Karpas-422 (cell line): ENCODE results near the gene SPR. TPM values are rescaled to one million over a fixed set of nuclear protein-coding genes. Genes with fewer than 3 reads are reported as not detected.

ENCODE experiments used
- DNase-seq: peaks from one replicate; pipeline ENCODE4 v3.0.0-alpha.2; 2015
- H2AFZ ChIP-seq: fragments of 200-600 bp; sonication (generic); 2 replicates; pipeline ENCODE4 v1.6.1; 2014; ENCODE audit warnings: antibody characterized with exemption, low read length, mixed read lengths
- H3K27ac ChIP-seq: fragments of 200-600 bp; sonication (generic); 2 replicates; pipeline ENCODE4 v1.5.1; 2014; ENCODE audit warnings: mild to moderate bottlenecking, low read length, moderate library complexity
- H3K27me3 ChIP-seq: fragments of 200-600 bp; sonication (generic); 2 replicates; pipeline ENCODE4 v1.6.1; 2014; ENCODE audit warnings: low read length, mixed read lengths
- H3K36me3 ChIP-seq: fragments of 200-600 bp; sonication (generic); 2 replicates; pipeline ENCODE4 v1.6.1; 2014; ENCODE audit warnings: low read length, mixed read lengths; ENCODE audit not compliant: insufficient read depth
- H3K4me1 ChIP-seq: fragments of 200-600 bp; sonication (generic); 2 replicates; pipeline ENCODE4 v1.6.1; 2014; ENCODE audit warnings: mild to moderate bottlenecking, low read length, mixed read lengths
- H3K4me2 ChIP-seq: fragments of 200-600 bp; sonication (generic); 2 replicates; pipeline ENCODE4 v1.6.1; 2014; ENCODE audit warnings: low read length, low read depth, mild to moderate bottlenecking; ENCODE audit not compliant: poor library complexity, severe bottlenecking
- H3K4me3 ChIP-seq: fragments of 200-600 bp; sonication (generic); 2 replicates; pipeline ENCODE4 v1.5.1; 2014; ENCODE audit warnings: mild to moderate bottlenecking, antibody characterized with exemption, low read length, mixed read lengths
- H3K79me2 ChIP-seq: fragments of 200-600 bp; sonication (generic); 2 replicates; pipeline ENCODE4 v1.6.1; 2014; ENCODE audit warnings: mild to moderate bottlenecking, low read length, mixed read lengths
- H3K9ac ChIP-seq: fragments of 200-600 bp; sonication (generic); 2 replicates; pipeline ENCODE4 v1.6.0; 2014; ENCODE audit warnings: low read length
- H3K9me2 ChIP-seq: fragments of 200-600 bp; sonication (generic), shearing (Covaris generic); replicated peaks from 2 replicates; pipeline ENCODE4 v1.6.0; 2014; ENCODE audit warnings: mild to moderate bottlenecking, low read length, moderate library complexity; ENCODE audit not compliant: insufficient read depth
- H3K9me3 ChIP-seq: fragments of 300-700, 200-600 bp; sonication (generic); 2 replicates; pipeline ENCODE4 v1.6.1; 2014; ENCODE audit warnings: low read length, mixed read lengths
- H4K20me1 ChIP-seq: fragments of 200-600 bp; sonication (generic); 2 replicates; pipeline ENCODE4 v1.6.1; 2014; ENCODE audit warnings: mild to moderate bottlenecking, antibody characterized with exemption, low read length, low read depth; ENCODE audit not compliant: insufficient read depth
- total RNA-seq: library from RNA; depleted of rRNA; stranded (reverse); fragments of >200 nt; shearing (Covaris generic); gene quantifications from 2 replicates; pipeline ENCODE4 v1.2.3, GENCODE V29; 2014; ENCODE audit warnings: low replicate concordance

The SPR gene
- total RNA-seq, 1 experiment from 2014 or later: 1.6 TPM

DNA sequence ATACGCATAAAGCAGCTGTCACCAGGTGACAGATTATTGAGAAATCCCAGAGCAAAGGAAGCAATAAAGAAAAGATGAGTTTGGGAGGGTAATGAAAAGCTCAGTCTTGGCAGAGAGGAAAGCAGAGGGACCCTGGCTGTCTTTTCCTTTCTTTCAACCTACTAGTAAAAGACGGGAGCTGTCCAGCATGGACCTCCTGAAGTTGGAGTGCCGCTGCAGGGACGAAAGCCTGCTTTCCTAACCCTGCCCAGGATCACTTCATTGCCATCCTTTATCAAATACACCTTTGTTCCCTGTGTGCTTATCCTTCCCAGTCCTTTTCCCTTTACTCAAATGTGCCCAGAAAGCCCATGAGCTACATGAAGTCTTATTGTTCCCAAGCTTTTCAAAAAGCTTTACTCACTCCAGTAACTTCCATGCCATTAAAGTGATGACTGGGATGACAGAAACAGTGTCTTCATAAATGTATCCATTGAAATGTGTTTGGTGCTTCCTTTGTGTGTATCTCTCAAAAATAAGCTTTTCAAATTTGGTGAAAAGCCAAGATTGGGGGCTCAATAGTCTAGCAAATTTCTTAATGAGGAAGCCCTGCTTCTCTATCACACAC is 3.7 kb upstream of the SPR start:
- no peak overlapping the region for H3K4me3 ChIP-seq
- no peak overlapping the region for H3K27ac ChIP-seq
- H3K9me2 ChIP-seq: no peaks in the 10 kb centered on the region
- H3K27me3 ChIP-seq: no peaks in the 10 kb centered on the region
- H3K79me2 ChIP-seq: no peaks in the 10 kb centered on the region
- H3K4me1 ChIP-seq: no peaks in the 10 kb centered on the region; the same call in 1 of the 2 replicates
- H4K20me1 ChIP-seq: no peaks in the 10 kb centered on the region
- no peak overlapping the region for H2AFZ ChIP-seq
- no peak overlapping the region for H3K9ac ChIP-seq
- no peak for DNase-seq
- H3K36me3 ChIP-seq: no peaks in the 10 kb centered on the region
- H3K9me3 ChIP-seq: no peaks in the 10 kb centered on the region
- H3K4me2 ChIP-seq: no peak overlapping the region

- Histone ChIP-seq H3K9ac (no peak overlapping the region), H3K4me2 (no peak overlapping the region), H3K4me3 (no peak overlapping the region)
Observed at GRCh38 chr2:72886505-72887031, 640 bp upstream of the SPR start.

GRCh38 chr2:72887740-72888437 is 681 bp downstream of the SPR start:
- no peak overlapping the region for H2AFZ ChIP-seq
- no peaks in the 10 kb centered on the region for H3K9me2 ChIP-seq
- H3K4me1 ChIP-seq: no peaks in the 10 kb centered on the region; the same call in 1 of the 2 replicates
- H3K4me3 ChIP-seq: peak overlapping the region; percentile 7; the same call in 1 of the 2 replicates
- DNase-seq: peak; percentile 61
- H3K36me3 ChIP-seq: no peaks in the 10 kb centered on the region
- H3K9ac ChIP-seq: no peak overlapping the region
- H3K27ac ChIP-seq: no peak overlapping the region
- H3K4me2 ChIP-seq: peak overlapping the region; percentile 31
- H3K79me2 ChIP-seq: no peaks in the 10 kb centered on the region
- H3K27me3 ChIP-seq: no peaks in the 10 kb centered on the region
- no peaks in the 10 kb centered on the region for H3K9me3 ChIP-seq
- no peaks in the 10 kb centered on the region for H4K20me1 ChIP-seq

More at GRCh38 chr2:72886505-72887031, 640 bp upstream of the SPR start:
- Histone ChIP-seq H3K27ac (no peak overlapping the region), H3K27me3 (no peaks in the 10 kb centered on the region), H3K79me2 (no peaks in the 10 kb centered on the region), H3K4me1 (no peaks in the 10 kb centered on the region; the same call in 1 of the 2 replicates), H2AFZ (no peak overlapping the region), H3K36me3 (no peaks in the 10 kb centered on the region), H3K9me3 (no peaks in the 10 kb centered on the region), H4K20me1 (no peaks in the 10 kb centered on the region), H3K9me2 (no peaks in the 10 kb centered on the region)
- DNase-seq: no peak

DNA sequence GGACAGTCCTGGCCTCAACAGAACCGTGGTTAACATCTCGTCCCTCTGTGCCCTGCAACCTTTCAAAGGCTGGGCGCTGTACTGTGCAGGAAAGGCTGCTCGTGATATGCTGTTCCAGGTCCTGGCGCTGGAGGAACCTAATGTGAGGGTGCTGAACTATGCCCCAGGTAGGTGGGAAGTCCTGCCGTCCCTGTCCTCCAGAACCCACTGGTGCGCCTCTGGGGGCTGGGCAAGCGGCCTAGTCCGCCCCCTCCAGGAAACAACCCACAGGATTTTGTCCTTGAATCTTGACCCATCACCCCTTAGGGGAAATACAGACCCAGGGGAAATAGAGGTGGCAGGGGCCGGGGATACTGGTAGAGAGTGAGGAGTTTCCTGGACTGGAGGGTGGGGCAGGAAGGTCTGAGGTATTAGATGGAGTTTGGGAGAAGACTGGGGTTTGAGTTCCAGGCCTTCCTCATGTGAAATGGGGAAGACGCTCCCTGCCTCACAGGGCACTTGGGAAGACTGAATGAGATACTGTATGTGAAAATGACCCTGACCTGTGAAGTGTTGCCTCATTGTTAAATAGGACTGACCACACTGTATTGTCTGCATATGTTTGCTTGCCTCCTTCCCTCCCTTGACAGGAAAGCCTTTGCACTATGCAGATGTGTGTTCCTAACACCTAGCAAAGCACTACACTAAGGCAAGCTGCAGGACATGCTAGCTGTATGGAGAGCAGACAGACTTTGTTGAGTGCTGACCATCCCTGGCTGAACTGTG is 1.4 kb downstream of the SPR start:
- Histone ChIP-seq H3K79me2 (no peaks in the 10 kb centered on the region), H3K9me3 (no peaks in the 10 kb centered on the region), H3K4me1 (no peaks in the 10 kb centered on the region; the same call in 1 of the 2 replicates), H3K4me3 (no peak overlapping the region), H3K36me3 (no peaks in the 10 kb centered on the region), H4K20me1 (no peaks in the 10 kb centered on the region), H3K9ac (no peak overlapping the region), H2AFZ (no peak overlapping the region), H3K4me2 (no peak overlapping the region), H3K27me3 (no peaks in the 10 kb centered on the region), H3K9me2 (no peaks in the 10 kb centered on the region), H3K27ac (no peak overlapping the region)
- no peak for DNase-seq

- no peak overlapping the region for H2AFZ ChIP-seq
- H3K4me3 ChIP-seq: no peak overlapping the region
- no peak overlapping the region for H3K27ac ChIP-seq
- no peaks in the 10 kb centered on the region for H3K9me3 ChIP-seq
- H3K27me3 ChIP-seq: no peaks in the 10 kb centered on the region
- no peaks in the 10 kb centered on the region for H4K20me1 ChIP-seq
- no peaks in the 10 kb centered on the region for H3K9me2 ChIP-seq
- no peak overlapping the region for H3K9ac ChIP-seq
- H3K79me2 ChIP-seq: no peaks in the 10 kb centered on the region
- no peaks in the 10 kb centered on the region for H3K36me3 ChIP-seq
- no peaks in the 10 kb centered on the region; the same call in 1 of the 2 replicates for H3K4me1 ChIP-seq
- H3K4me2 ChIP-seq: no peak overlapping the region
- no peak for DNase-seq
Observed at GRCh38 chr2:72889991-72890390, 2.8 kb downstream of the SPR start.

GRCh38 chr2:72891091-72891818 is 4.0 kb downstream of the SPR start:
- H3K27ac ChIP-seq: no peak overlapping the region
- H3K36me3 ChIP-seq: no peaks in the 10 kb centered on the region
- H3K9me3 ChIP-seq: no peaks in the 10 kb centered on the region
- H4K20me1 ChIP-seq: no peaks in the 10 kb centered on the region; the same call in 1 of the 2 replicates
- no peaks in the 10 kb centered on the region; the same call in 1 of the 2 replicates for H3K4me1 ChIP-seq
- H3K4me3 ChIP-seq: no peak overlapping the region
- DNase-seq: no peak
- no peak overlapping the region for H3K9ac ChIP-seq
- H3K79me2 ChIP-seq: no peaks in the 10 kb centered on the region
- H3K27me3 ChIP-seq: no peaks in the 10 kb centered on the region
- H3K4me2 ChIP-seq: no peak overlapping the region
- no peaks in the 10 kb centered on the region for H3K9me2 ChIP-seq
- no peak overlapping the region for H2AFZ ChIP-seq

DNA sequence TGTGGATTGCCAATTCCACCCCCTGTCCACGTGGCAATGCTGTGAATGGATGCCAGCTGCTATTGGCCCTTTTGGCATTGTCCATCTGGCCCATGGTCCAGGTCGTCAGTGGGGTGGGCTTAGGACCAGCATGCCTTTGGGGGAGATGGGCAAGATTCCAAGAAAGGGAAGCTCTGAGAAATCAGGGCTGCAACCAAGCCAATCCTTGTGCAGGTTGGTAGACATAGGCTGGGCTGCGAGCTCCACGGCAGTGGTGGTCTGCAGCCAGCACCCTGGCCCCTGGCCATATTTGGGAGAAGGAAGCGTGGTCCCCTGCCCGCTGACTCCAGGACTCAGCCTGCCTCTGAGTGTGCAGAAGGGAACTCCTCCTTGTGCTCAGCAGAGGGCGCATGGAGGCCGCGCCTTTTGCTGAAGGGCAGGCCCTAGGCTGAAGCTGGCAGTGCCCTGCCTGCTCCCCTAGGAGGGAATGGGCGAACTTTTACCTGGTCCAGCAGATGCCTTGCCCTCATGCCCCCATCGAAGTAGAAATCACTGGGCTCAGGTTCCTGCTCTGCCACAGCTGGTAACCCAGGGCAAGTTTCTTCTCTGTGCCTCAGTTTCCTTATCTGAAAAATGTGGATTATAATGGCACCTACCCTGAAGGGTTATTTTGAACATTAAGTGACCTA is 5.4 kb downstream of the SPR start:
- Histone ChIP-seq H3K27ac (no peak overlapping the region), H3K9me2 (no peaks in the 10 kb centered on the region), H3K4me1 (no peaks in the 10 kb centered on the region), H3K9ac (no peak overlapping the region), H3K79me2 (no peaks in the 10 kb centered on the region), H3K4me2 (no peak overlapping the region), H3K4me3 (no peak overlapping the region), H3K9me3 (no peaks in the 10 kb centered on the region), H3K36me3 (no peaks in the 10 kb centered on the region), H2AFZ (no peak overlapping the region), H4K20me1 (no peaks in the 10 kb centered on the region; the same call in 1 of the 2 replicates), H3K27me3 (no peaks in the 10 kb centered on the region)
- DNase-seq: peak; percentile 92
